Measurements from ENCODE around the gene GCLM.

The GCLM gene

GRCh38 chr1:93847811-93848288, 61.4 kb downstream of the GCLM start:
- in situ Hi-C loops (cut with HindIII; ENCODE audit: low sequenced_read_pairs): no loop called here

- in situ Hi-C loops (cut with HindIII; ENCODE audit: low sequenced_read_pairs): no loop called here
Observed at GRCh38 chr1:93846992-93847810, 62.0 kb downstream of the GCLM start.

GRCh38 chr1:93846206-93846991, 62.8 kb downstream of the GCLM start:
- in situ Hi-C loops (cut with HindIII; ENCODE audit: low sequenced_read_pairs): no loop called here

DNA sequence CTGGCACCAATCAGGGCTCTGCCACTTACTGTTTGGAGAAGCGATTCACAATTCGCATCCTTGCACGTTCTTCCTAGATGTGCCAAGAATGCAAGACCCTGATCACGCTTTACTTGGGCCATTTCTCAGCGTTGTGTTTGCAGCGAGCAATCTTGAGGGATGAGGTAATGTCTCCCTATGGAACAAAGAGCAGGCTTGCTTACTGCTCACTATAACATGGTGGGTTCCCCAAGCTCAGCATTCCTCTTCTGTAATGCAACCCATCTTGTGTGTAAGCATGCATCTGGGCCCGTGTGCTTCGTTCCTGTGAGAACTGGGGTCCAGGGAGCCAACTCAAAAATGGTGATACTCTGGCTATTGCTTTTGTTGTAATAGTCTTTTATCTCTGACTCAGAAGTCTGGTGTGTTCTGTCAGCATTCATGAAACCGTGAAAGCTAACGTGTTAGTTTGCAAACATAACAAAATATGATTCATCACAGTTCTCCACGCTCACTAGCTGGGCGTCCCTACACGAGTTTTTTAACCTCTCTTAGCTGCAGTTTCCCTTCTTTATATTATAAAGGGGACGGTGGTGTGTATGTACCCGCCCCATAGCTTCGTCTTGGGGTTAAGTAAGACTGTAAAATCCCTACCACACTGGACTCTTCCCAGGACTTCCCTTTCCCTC, 63.6 kb downstream of the GCLM start:
- in situ Hi-C loops (cut with HindIII; ENCODE audit: low sequenced_read_pairs): no loop called here

DNA sequence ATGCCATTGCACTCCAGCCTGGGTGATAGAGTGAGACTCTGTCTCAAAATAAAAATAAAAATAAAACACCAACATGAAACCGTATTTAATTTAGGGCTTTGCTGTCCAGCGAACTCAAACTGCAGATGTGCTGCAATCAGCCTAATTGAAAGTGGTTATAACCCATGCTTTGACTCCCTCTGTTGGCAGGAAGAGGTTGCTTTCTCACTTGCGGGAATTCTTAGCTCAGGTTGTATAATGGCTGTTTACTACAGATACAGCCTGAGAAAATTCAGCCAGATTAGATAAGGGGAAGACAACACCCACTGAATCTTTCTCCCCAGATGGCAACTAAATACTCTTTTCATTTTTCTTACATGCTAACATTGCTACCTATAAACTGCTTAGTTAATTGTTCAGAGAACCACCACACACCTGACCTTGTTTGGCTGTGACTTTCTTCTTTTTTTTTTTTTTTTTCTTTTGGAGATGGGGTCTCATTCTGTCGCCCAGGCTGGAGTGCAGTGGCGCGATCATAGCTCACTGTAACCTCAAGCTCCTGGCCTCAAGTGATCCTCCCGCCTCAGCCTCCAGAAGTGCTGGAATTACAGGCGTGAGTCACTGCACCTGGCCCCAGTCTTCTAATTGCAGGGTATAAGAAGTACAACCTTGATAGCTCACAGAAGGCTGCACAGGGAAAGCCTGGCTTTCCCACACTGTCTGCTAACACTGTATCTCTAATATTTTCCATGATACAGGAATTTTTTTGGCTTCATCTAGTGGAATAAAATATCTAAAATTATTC, 64.8 kb downstream of the GCLM start:
- in situ Hi-C loops (cut with HindIII; ENCODE audit: low sequenced_read_pairs): no loop called here

GRCh38 chr1:93842750-93843500, 66.3 kb downstream of the GCLM start:
- in situ Hi-C loops (cut with HindIII; ENCODE audit: low sequenced_read_pairs): no loop called here

DNA sequence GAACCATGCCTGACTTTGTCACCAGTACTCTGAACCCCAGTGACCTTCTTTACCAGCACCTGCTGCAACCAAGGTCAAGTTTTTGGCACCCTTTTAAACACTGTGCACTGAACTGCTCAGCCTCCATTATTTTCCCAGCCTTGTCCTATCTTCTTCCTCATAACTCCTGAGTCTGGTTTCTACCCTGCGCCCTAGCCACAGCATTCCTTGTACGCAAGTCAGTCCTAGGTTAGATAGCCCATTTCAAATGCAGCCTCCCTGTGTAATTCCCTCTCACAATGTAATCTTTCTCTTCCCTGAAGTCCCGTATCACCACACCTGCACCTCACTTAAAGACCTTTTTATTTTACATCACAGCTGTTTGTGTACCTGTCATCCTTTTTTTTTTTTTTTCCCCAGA, 67.5 kb downstream of the GCLM start:
- in situ Hi-C loops (cut with HindIII; ENCODE audit: low sequenced_read_pairs): no loop called here

GRCh38 chr1:93840956-93841482, 68.2 kb downstream of the GCLM start:
- in situ Hi-C loops (cut with HindIII; ENCODE audit: low sequenced_read_pairs): no loop called here

DNA sequence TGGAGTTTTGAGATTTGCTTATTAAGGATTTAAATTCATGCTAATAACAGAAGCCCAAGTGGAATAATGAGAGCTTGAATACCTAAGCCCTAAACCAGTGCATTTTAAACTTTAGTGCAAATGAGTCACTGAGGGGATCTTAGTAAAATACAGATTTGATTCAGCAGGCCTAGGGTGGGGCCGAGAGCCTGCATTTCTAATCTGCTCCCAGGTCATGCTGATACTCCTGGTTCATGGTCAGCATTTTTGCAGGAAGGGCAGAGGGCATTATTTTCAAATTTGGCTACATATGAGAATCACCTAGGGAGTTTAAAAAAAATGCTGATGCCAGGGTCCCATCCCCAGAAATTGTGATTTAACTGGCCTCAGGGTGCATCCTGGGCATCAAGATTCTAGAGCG, 69.5 kb downstream of the GCLM start:
- in situ Hi-C loops (cut with HindIII; ENCODE audit: low sequenced_read_pairs): no loop called here

GRCh38 chr1:93839307-93839706, 69.9 kb downstream of the GCLM start:
- in situ Hi-C loops (cut with HindIII; ENCODE audit: low sequenced_read_pairs): no loop called here

- in situ Hi-C loops (cut with HindIII; ENCODE audit: low sequenced_read_pairs): no loop called here
Observed at GRCh38 chr1:93837961-93838360, 71.3 kb downstream of the GCLM start.
